ENCODE data around the gene NECAB2.

Gene NECAB2

GRCh38 chr16:84024854-84025253 is 56.8 kb downstream of the NECAB2 start:
- no peak for DNase-seq (ENCODE audit: low read depth)

GRCh38 chr16:84026606-84027005 is 58.6 kb downstream of the NECAB2 start:
- DNase-seq (ENCODE audit: low read depth): no peak

- DNase-seq (ENCODE audit: low read depth): no peak
Measured at GRCh38 chr16:84027625-84028024, 59.6 kb downstream of the NECAB2 start.

GRCh38 chr16:84029297-84030047 is 61.4 kb downstream of the NECAB2 start:
- DNase-seq (ENCODE audit: low read depth): no peak

GRCh38 chr16:84031556-84031955 is 63.5 kb downstream of the NECAB2 start:
- DNase-seq (ENCODE audit: low read depth): no peak

GRCh38 chr16:84032458-84033178 is 64.6 kb downstream of the NECAB2 start:
- DNase-seq (ENCODE audit: low read depth): no peak

- DNase-seq (ENCODE audit: low read depth): no peak
Measured at GRCh38 chr16:84033251-84034195, 65.5 kb downstream of the NECAB2 start.

GRCh38 chr16:84034516-84034915 is 66.5 kb downstream of the NECAB2 start:
- DNase-seq (ENCODE audit: low read depth): no peak

GRCh38 chr16:84036131-84036530 is 68.1 kb downstream of the NECAB2 start:
- no peak for DNase-seq (ENCODE audit: low read depth)

GRCh38 chr16:84036982-84037425 is 69.0 kb downstream of the NECAB2 start:
- DNase-seq (ENCODE audit: low read depth): no peak

GRCh38 chr16:84038469-84038868 is 70.4 kb downstream of the NECAB2 start:
- no peak for DNase-seq (ENCODE audit: low read depth)

- no peak for DNase-seq (ENCODE audit: low read depth)
Measured at GRCh38 chr16:84039696-84040095, 71.7 kb downstream of the NECAB2 start.

GRCh38 chr16:84040226-84040822 is 72.3 kb downstream of the NECAB2 start:
- no peak for DNase-seq (ENCODE audit: low read depth)

- DNase-seq (ENCODE audit: low read depth): no peak
Measured at GRCh38 chr16:84040823-84041820, 73.1 kb downstream of the NECAB2 start.

- DNase-seq (ENCODE audit: low read depth): no peak
Measured at GRCh38 chr16:84041881-84042280, 73.8 kb downstream of the NECAB2 start.

GRCh38 chr16:84042308-84042878 is 74.3 kb downstream of the NECAB2 start, which contains the start of gene SLC38A8:
Gene SLC38A8, minus strand, starts transcription at chr16:84042795. Its CDS starts 638 bp downstream, at chr16:84042157.
- DNase-seq (ENCODE audit: low read depth): no peak

GRCh38 chr16:84042879-84043485 is 74.9 kb downstream of the NECAB2 start:
- DNase-seq (ENCODE audit: low read depth): no peak

- DNase-seq (ENCODE audit: low read depth): no peak
Measured at GRCh38 chr16:84043486-84044117, 75.6 kb downstream of the NECAB2 start.

- no peak for DNase-seq (ENCODE audit: low read depth)
Measured at GRCh38 chr16:84044118-84044488, 76.1 kb downstream of the NECAB2 start.
